ENCODE results near the gene SLC27A4. TPM values are rescaled to one million over a fixed set of nuclear protein-coding genes. Genes with fewer than 3 reads are reported as not detected.

Gene SLC27A4
- total RNA-seq, 1 donor from 2014 or later = 14.4 TPM

- no peak for TF ChIP-seq CTCF (IDR thresholded peaks at IDR 0.05)
- no peak overlapping the region for H3K27ac Mint-ChIP-seq
- peaks cover 69% of the 10 kb centered on the region for H3K36me3 Mint-ChIP-seq (ENCODE audit: low read depth)
- no peaks in the 10 kb centered on the region for H3K27me3 Mint-ChIP-seq
- no peak overlapping the region for H3K4me3 Mint-ChIP-seq
- ATAC-seq (ENCODE audit: low read depth) = no peak
- no peaks in the 10 kb centered on the region for H3K9me3 Mint-ChIP-seq
- ChIA-PET POLR2A (no interaction called here), CTCF (interaction anchor here (1.5 kb wide), 1 partner anchor 87 kb away, joined by 3 read pairs; no protein-coding TSS in a partner anchor)
- DNase-seq = no peak
- H3K4me1 Mint-ChIP-seq = no peaks in the 10 kb centered on the region
- intact Hi-C loops (cut with micrococcal nuclease) = no loop called here
These were observed 41.9 kb downstream of the SLC27A4 start for GRCh38 chr9:128382261-128382660.

GRCh38 chr9:128383007-128383753, 42.9 kb downstream of the SLC27A4 start:
- Mint-ChIP-seq H3K9me3 (no peaks in the 10 kb centered on the region), H3K4me1 (no peaks in the 10 kb centered on the region), H3K36me3 (ENCODE audit: low read depth) (peaks cover 77% of the 10 kb centered on the region), H3K4me3 (no peak overlapping the region), H3K27me3 (no peaks in the 10 kb centered on the region), H3K27ac (no peak overlapping the region)
- TF ChIP-seq CTCF (IDR thresholded peaks at IDR 0.05) = no peak
- ChIA-PET CTCF (interaction anchor here (0.7 to 1.5 kb wide), 2 partner anchors 21 to 88 kb away, joined by 3 to 4 read pairs; no protein-coding TSS in a partner anchor), POLR2A (no interaction called here)
- DNase-seq = no peak
- ATAC-seq (ENCODE audit: low read depth) = no peak
- intact Hi-C loops (cut with micrococcal nuclease) = no loop called here

GRCh38 chr9:128383791-128384190, 43.5 kb downstream of the SLC27A4 start:
- H3K4me3 Mint-ChIP-seq = no peak overlapping the region
- H3K27me3 Mint-ChIP-seq = no peaks in the 10 kb centered on the region
- ChIA-PET CTCF (interaction anchor here (0.7 kb wide), 1 partner anchor 22 kb away, joined by 4 read pairs; no protein-coding TSS in a partner anchor), POLR2A (no interaction called here)
- intact Hi-C loops (cut with micrococcal nuclease) = no loop called here
- ATAC-seq (ENCODE audit: low read depth) = no peak
- peaks cover 78% of the 10 kb centered on the region for H3K36me3 Mint-ChIP-seq (ENCODE audit: low read depth)
- no peaks in the 10 kb centered on the region for H3K9me3 Mint-ChIP-seq
- TF ChIP-seq CTCF (IDR thresholded peaks at IDR 0.05) = no peak
- H3K27ac Mint-ChIP-seq = no peak overlapping the region
- H3K4me1 Mint-ChIP-seq = no peaks in the 10 kb centered on the region
- DNase-seq = no peak

- Mint-ChIP-seq H3K36me3 (ENCODE audit: low read depth) (peaks cover 82% of the 10 kb centered on the region), H3K4me3 (no peak overlapping the region), H3K4me1 (no peaks in the 10 kb centered on the region), H3K27me3 (no peaks in the 10 kb centered on the region), H3K27ac (no peak overlapping the region), H3K9me3 (no peaks in the 10 kb centered on the region)
- intact Hi-C loops (cut with micrococcal nuclease) = no loop called here
- TF ChIP-seq CTCF (IDR thresholded peaks at IDR 0.05) = no peak
- ChIA-PET POLR2A (no interaction called here), CTCF (interaction anchor here (1.3 kb wide), 1 partner anchor 23 kb away, joined by 3 read pairs; no protein-coding TSS in a partner anchor)
- ATAC-seq (ENCODE audit: low read depth) = no peak
- DNase-seq = no peak
These were observed 44.6 kb downstream of the SLC27A4 start for GRCh38 chr9:128384801-128385495.
